IMR-90 (cell line): ENCODE data around the gene CHD2.

ENCODE experiments used
- BHLHE40 ChIP-seq: fragments of 150-350 bp; IDR thresholded peaks from 2 replicates; pipeline ENCODE4 v1.6.1; 2016; ENCODE audit warnings: mild to moderate bottlenecking, low read depth, low read length
- CEBPB ChIP-seq: IDR thresholded peaks from 2 replicates; pipeline ENCODE4 v1.6.1; 2012; ENCODE audit warnings: low read depth, low read length, improper control_type of control experiment
- CHD1 ChIP-seq: IDR thresholded peaks from 2 replicates; pipeline ENCODE4 v1.6.1; 2012; ENCODE audit warnings: low read depth, low read length, improper control_type of control experiment
- FOS ChIP-seq: fragments of 150-350 bp; IDR thresholded peaks from 2 replicates; pipeline ENCODE4 v1.6.1; 2016; ENCODE audit warnings: low read depth, low read length
- MAFK ChIP-seq: IDR thresholded peaks from 2 replicates; pipeline ENCODE4 v1.6.1; 2012; ENCODE audit warnings: low read depth, low read length, improper control_type of control experiment
- NFE2L2 ChIP-seq: fragments of 150-350 bp; IDR thresholded peaks from 2 replicates; pipeline ENCODE4 v1.6.1; 2016; ENCODE audit warnings: low read depth, mild to moderate bottlenecking, low read length
- POLR2A ChIP-seq: IDR thresholded peaks from 2 replicates; pipeline ENCODE4 v1.6.1; 2012; ENCODE audit warnings: mild to moderate bottlenecking, low read depth, low read length
- RAD21 ChIP-seq: IDR thresholded peaks from 2 replicates; pipeline ENCODE4 v1.6.1; 2012; ENCODE audit warnings: low read length, improper control_type of control experiment
- RFX5 ChIP-seq: IDR thresholded peaks from 2 replicates; pipeline ENCODE4 v1.8.0; 2012; ENCODE audit warnings: low read depth, mild to moderate bottlenecking, low read length, moderate library complexity
- SMC3 ChIP-seq: fragments of 150-350 bp; IDR thresholded peaks from 2 replicates; pipeline ENCODE4 v1.6.1; 2016; ENCODE audit warnings: low read depth, mild to moderate bottlenecking, antibody characterized with exemption, low read length, moderate library complexity
- TF ChIP-seq, protein P1 (sequence below): conservative IDR thresholded peaks from 2 replicates; pipeline ENCODE4 v1.5.1; 2012; ENCODE audit warnings: mild to moderate bottlenecking, low read depth, low read length, improper control_type of control experiment
- TF ChIP-seq, protein P2 (sequence below): fragments of 150-350 bp; IDR thresholded peaks from 2 replicates; pipeline ENCODE4 v1.6.1; 2017; ENCODE audit warnings: mild to moderate bottlenecking, antibody characterized with exemption, low read length, low read depth

DNA sequence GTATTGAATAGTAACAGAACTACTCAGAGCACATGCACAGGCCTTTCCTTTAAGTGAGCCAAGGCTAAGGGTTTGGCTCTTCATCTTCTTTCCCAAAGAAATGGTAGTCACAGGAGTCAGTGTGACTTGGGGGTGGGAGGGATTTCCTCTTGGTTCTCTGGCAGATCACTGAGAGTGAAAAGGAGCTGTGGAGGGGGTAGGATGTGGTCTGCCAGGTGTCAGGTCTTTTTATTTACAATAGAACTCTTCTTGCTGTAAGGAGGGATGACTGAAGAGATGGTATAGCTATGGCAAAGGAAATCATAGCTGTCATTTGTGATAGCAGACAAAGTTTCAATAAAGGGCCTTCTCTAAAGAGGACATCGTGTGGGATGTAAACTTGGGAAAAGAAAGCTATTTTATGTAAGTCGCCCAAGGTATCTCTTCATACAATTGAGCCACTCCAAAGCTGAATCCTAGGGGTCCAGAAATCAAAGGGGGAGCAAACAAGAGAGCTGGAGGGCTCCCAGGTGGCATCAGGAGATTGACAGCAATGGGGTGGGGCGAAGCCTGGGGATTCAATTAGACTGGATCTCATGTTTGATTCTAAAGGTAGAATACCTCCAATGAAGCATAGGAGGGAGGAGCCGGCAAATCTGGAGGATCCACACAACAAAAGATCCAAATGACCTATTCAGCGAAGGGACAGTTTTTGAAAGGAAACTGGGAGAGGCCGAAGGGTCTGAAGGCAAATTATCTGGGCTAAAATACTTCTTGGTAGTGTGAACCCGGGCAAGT, 20.0 kb upstream of the CHD2 start:
- TF ChIP-seq, protein P1, sequence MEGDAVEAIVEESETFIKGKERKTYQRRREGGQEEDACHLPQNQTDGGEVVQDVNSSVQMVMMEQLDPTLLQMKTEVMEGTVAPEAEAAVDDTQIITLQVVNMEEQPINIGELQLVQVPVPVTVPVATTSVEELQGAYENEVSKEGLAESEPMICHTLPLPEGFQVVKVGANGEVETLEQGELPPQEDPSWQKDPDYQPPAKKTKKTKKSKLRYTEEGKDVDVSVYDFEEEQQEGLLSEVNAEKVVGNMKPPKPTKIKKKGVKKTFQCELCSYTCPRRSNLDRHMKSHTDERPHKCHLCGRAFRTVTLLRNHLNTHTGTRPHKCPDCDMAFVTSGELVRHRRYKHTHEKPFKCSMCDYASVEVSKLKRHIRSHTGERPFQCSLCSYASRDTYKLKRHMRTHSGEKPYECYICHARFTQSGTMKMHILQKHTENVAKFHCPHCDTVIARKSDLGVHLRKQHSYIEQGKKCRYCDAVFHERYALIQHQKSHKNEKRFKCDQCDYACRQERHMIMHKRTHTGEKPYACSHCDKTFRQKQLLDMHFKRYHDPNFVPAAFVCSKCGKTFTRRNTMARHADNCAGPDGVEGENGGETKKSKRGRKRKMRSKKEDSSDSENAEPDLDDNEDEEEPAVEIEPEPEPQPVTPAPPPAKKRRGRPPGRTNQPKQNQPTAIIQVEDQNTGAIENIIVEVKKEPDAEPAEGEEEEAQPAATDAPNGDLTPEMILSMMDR = no peak
- TF ChIP-seq POLR2A (no peak), CEBPB (no peak), SMC3 (no peak), RFX5 (no peak), BHLHE40 (no peak), CHD1 (no peak), RAD21 (no peak), NFE2L2 (no peak), FOS (no peak), MAFK (no peak)
- TF ChIP-seq, protein P2, sequence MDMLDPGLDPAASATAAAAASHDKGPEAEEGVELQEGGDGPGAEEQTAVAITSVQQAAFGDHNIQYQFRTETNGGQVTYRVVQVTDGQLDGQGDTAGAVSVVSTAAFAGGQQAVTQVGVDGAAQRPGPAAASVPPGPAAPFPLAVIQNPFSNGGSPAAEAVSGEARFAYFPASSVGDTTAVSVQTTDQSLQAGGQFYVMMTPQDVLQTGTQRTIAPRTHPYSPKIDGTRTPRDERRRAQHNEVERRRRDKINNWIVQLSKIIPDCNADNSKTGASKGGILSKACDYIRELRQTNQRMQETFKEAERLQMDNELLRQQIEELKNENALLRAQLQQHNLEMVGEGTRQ = no peak
